GM10248 (cell line): ENCODE measurements around the gene PSG6.
"Not testable (repeated sequence)": the region's sequence is repeated elsewhere in the genome, so short reads cannot be mapped to it uniquely, and the experiment has no call there.

Source experiments
- CTCF ChIA-PET: fragments of 300-600 bp; sonication (Branson Sonifier 250); formaldehyde crosslinking; extraction: SDS; loops from one replicate; lab custom pipeline; 2021; ENCODE audit warnings: antibody characterized with exemption; lab: Yijun Ruan, JAX
- POLR2A ChIA-PET: fragments of 350-650 bp; sonication (Branson Sonifier 250); formaldehyde crosslinking; extraction: SDS; loops from one replicate; lab custom pipeline; 2020; ENCODE audit warnings: antibody characterized with exemption; lab: Yijun Ruan, JAX
- DNase-seq: peaks from one replicate; pipeline ENCODE4 v3.0.0; 2012; ENCODE audit errors: extremely low spot score
- TF ChIP-seq, protein P1 (sequence below): IDR thresholded peaks from 2 replicates; pipeline ENCODE4 v1.5.1; 2012; ENCODE audit warnings: mild to moderate bottlenecking, low read depth; ENCODE audit errors: extremely low read depth, missing control alignments, control extremely low read depth

The PSG6 gene

GRCh38 chr19:42917634-42918033, at the start of gene PSG6:
TSS of gene PSG6 (minus strand) at chr19:42917894. CDS start at chr19:42917792, 102 bp downstream.
- DNase-seq, CTCF ChIA-PET, POLR2A ChIA-PET: not testable (repeated sequence)

DNA sequence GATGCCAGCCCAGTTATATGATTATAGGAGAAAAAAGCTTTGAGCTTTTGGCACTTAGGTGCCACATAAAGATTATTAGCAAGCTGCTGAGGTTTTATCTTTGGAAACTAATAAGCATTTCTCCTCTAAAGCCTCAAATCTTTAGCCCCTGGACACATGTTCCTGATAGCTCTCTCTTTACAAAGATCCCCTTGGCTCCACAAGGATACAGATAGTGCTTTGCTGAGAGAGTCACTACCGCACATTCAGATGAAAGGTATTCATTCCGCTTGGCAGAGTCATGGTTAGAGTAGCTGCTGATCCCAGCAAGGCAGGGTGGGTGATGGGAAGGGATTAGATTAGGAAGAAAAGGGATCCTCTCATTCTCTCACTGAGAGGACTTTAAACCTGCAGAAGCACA, 47.5 kb upstream of the PSG6 start:
- DNase-seq, result no peak
- POLR2A ChIA-PET, result no interaction called here
- CTCF ChIA-PET, result no interaction called here
- TF ChIP-seq, protein P1, sequence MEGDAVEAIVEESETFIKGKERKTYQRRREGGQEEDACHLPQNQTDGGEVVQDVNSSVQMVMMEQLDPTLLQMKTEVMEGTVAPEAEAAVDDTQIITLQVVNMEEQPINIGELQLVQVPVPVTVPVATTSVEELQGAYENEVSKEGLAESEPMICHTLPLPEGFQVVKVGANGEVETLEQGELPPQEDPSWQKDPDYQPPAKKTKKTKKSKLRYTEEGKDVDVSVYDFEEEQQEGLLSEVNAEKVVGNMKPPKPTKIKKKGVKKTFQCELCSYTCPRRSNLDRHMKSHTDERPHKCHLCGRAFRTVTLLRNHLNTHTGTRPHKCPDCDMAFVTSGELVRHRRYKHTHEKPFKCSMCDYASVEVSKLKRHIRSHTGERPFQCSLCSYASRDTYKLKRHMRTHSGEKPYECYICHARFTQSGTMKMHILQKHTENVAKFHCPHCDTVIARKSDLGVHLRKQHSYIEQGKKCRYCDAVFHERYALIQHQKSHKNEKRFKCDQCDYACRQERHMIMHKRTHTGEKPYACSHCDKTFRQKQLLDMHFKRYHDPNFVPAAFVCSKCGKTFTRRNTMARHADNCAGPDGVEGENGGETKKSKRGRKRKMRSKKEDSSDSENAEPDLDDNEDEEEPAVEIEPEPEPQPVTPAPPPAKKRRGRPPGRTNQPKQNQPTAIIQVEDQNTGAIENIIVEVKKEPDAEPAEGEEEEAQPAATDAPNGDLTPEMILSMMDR, result no peak

GRCh38 chr19:42961119-42961518, 43.4 kb upstream of the PSG6 start:
- TF ChIP-seq, protein P1, result no peak
- ChIA-PET POLR2A (no interaction called here), CTCF (no interaction called here)
- DNase-seq, result no peak

DNA sequence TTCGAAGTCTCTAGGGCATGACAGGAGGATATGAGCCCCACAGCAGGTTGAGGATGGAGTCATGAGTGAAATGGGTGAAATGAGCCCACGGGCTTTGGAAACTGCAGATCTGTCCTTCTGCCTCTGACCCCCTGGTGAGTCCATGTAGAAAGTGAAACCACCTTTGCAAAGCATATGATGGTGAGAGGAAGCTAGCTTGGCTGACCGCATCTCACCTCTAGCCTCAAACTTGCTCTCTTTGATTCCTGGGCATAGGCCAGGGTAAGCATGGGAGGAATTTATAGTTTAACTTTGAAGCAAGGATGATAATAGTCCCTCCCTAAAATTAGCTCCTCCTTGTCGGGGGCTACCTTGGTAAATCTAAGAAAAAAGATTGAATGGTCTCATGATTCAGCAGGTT, 34.4 kb upstream of the PSG6 start:
- DNase-seq, POLR2A ChIA-PET: not testable (repeated sequence)

GRCh38 chr19:42951476-42951875, 33.8 kb upstream of the PSG6 start:
- POLR2A ChIA-PET, DNase-seq, CTCF ChIA-PET: not testable (repeated sequence)

More for the DNA sequence above, 34.4 kb upstream of the PSG6 start:
- CTCF ChIA-PET, result not testable (repeated sequence)

DNA sequence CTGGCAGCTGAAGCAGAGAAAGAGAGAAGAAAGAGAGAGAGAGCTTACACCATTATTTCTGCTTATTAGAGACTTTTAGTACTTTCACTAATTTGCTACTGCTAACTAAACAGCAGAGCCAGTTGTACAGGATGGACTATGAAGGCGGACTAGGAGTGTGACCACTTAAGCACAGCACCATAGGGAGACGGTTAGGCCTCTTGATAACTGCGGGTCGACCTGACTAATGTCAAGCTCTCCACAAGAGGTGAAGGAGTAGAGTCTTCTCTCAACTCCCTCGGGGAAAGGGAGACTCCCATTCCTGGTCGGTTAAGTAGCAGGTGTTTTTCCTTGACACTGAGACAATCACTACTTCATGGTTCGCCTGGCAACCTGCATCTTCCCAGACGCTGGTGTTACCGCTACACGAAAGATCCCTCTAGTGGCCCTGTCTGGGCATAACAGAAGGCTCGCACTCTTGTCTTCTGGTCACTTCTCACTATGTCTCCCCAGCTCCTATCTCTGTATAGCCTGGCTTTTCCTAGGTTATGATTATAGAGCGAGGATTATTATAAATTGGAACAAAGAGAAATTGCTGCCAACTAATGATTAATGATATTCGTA, 24.6 kb upstream of the PSG6 start:
- ChIA-PET CTCF (interaction anchor here (1.3 kb wide), 1 partner anchor 13 kb away, joined by 4 read pairs; no protein-coding TSS in a partner anchor), POLR2A (no interaction called here)
- TF ChIP-seq, protein P1, result peak; percentile 18
- no peak for DNase-seq

DNA sequence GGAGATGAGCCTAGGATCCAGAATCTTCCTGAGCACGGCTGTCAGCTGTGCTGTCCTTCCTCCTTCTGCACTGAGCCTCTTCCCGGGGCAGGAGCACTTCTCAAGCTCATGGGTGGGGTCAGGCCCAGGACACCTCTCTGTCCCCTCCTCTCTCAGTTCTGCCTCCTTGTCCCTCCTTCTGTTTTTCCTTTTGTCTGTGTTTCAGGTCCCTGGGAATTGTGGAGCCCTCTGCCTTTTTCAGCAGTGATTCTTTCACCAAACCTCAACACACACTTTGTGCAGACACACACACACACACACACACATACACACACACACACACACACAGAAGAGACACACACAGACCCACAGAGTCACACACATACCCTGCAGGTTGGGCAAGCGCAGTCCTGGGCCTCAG, 19.4 kb upstream of the PSG6 start, which contains the start of gene PSG7:
Gene PSG7, minus strand, starts transcription at position 101 of the 400 bp plus-strand sequence. CDS start 131 bp downstream, outside the sequence.
- POLR2A ChIA-PET, DNase-seq, CTCF ChIA-PET: not testable (repeated sequence)

- POLR2A ChIA-PET, DNase-seq: not testable (repeated sequence)
- CTCF ChIA-PET, result interaction anchor here (1.8 kb wide), 1 partner anchor 11 kb away, joined by 6 read pairs; no protein-coding TSS in a partner anchor
Measured at GRCh38 chr19:42934726-42935125, 17.0 kb upstream of the PSG6 start.

DNA sequence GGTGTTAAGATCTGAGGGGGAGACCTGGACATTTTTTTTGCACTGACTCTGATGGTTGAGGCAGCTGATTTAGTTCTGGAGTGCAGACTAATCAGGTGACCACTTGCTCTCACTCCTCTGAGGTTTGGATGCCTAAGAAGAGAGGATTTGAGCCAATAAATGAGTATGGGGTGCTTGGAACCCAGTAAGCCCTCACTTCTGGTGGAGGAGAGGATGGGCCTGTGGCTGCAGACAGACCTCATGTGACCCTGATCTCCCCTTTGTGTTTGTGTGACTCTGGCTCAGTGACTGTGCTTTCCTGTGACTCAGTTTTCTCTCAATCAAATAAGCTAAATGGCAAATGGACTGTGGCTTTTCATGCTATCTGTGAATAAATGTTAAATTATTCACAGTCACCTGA, 16.5 kb upstream of the PSG6 start:
- POLR2A ChIA-PET, DNase-seq: not testable (repeated sequence)
- CTCF ChIA-PET, result interaction anchor here (1.8 kb wide), 1 partner anchor 11 kb away, joined by 6 read pairs; no protein-coding TSS in a partner anchor

- POLR2A ChIA-PET, result not testable (repeated sequence)
- CTCF ChIA-PET, result interaction anchor here (1.8 kb wide), 1 partner anchor 10 kb away, joined by 6 read pairs; no protein-coding TSS in a partner anchor
Measured at GRCh38 chr19:42933412-42933811, 15.7 kb upstream of the PSG6 start.

DNA sequence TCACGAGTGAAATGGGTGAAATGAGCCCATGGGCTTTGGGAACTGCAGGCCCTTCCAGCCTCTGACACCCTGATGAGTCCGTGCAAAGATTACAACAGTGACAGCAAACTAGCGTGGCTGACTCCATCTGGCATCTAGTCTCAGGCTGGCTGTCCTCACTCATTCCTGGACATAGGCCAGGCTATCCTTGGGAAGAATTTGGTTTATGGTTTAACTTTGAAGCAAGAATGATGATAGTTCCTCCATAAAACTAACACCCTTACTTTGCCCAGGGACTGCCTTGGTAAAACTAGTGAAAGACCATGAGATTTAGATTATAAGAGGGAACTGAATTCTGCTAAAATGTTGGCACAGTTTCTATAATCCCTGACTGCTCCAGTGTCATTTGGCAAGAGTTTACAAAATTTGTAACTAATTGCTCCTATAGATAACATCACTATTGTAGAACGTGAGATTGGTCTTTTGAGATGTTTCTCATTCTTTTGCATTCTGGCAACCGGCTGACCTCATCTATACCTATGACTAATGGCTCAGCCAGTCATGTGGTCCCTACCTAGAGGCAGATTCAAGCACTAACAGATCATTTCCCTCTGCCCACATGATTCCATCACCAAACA, 14.9 kb upstream of the PSG6 start:
- CTCF ChIA-PET, POLR2A ChIA-PET, DNase-seq: not testable (repeated sequence)

More at GRCh38 chr19:42933412-42933811, 15.7 kb upstream of the PSG6 start:
- DNase-seq, result not testable (repeated sequence)

GRCh38 chr19:42930214-42930613, 12.5 kb upstream of the PSG6 start:
- DNase-seq, CTCF ChIA-PET, POLR2A ChIA-PET: not testable (repeated sequence)
